GOT3 (cell line): ENCODE measurements around the gene PLCB3.
"Not testable (repeated sequence)": the region's sequence is repeated elsewhere in the genome, so short reads cannot be mapped to it uniquely, and the experiment has no call there.

ENCODE experiments used
- DNase-seq: peaks from one replicate; lab custom pipeline; 2025; ENCODE audit warnings: mixed read lengths; lab: John Stamatoyannopoulos, UW

The PLCB3 gene

DNA sequence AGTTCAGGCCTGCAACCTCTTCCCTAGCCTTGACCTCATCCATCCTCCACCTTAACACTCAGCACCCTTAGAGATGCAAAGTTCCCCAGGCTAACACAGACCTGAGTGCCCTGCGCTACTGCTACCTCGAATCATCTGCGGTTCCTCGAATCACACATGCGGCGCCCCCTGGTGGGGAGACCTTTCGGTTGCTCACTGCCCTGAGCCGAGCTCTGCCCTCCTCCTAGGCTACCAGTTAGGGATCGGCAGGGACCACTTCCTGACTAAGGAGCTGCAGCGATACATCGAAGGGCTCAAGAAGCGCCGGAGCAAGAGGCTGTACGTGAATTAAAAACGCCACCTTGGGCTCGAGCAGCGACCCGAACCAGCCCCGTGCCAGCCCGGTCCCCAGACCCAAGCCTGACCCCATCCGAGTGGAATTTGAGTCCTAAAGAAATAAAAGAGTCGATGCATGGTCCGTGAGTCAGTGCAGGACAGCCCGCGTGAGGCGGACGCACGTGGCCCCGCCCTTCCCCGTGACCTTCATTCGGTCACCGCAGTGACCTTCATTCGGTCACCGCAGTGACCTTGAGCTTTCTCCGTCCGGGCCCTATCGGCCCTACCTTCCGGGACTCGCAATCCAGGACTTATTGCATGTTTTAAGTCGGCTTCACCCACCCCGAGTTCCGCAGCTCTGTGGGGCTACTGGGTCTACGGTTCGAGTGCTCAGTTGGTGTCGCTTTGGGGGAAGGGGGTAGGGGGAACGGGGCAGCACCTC is 53.2 kb downstream of the PLCB3 start:
- peak; percentile 72 for DNase-seq

DNA sequence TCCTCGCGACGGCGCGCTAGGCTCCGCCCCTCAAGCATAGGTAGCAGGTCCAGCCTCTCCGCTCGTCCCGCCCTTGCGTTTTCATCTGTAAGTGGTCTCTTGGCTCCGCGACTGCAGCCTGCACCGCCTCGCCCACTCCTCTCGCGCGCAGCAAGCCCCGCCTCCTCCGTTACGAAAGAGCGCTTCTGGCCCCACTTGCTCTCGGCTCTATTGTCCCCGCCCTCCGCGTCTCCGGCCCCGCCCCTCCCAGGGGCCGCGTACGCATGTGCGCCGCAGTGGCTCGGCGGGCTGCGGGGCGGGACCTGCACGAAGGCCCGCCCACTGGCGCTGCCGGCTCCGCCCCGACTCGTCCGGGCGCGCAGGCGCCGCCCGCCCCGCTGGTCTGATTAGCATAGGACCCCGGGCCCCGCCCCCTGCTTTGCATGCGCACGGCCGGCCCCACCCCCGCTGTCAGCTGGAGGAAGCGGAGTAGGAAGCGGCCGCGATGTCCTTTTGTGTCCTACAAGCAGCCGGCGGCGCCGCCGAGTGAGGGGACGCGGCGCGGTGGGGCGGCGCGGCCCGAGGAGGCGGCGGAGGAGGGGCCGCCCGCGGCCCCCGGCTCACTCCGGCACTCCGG is 53.9 kb downstream of the PLCB3 start, which contains the start of gene ESRRA:
Gene ESRRA, plus strand, starts transcription at position 450 of the 616 bp plus-strand sequence. CDS start 1,656 bp downstream, outside the sequence.
- DNase-seq, result peak; percentile 97

- no peak for DNase-seq
Measured at GRCh38 chr11:64305691-64306562, 54.6 kb downstream of the PLCB3 start.

DNA sequence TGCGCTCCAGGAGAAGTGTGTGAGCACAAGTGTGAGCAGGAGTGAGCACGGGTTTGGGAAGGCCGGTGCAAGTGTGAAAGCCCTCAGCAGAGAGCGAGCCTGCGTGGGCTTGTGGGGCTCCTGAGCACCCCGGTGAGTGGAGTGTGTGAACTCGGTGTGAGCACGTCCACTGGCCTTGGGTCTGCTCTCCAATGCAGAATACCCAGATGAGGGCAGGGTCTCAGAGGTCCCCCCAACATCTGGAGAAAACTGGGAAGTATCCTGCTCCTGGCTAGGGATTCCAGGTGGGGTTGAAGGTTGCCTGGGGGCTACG is 55.2 kb downstream of the PLCB3 start:
- no peak for DNase-seq

DNA sequence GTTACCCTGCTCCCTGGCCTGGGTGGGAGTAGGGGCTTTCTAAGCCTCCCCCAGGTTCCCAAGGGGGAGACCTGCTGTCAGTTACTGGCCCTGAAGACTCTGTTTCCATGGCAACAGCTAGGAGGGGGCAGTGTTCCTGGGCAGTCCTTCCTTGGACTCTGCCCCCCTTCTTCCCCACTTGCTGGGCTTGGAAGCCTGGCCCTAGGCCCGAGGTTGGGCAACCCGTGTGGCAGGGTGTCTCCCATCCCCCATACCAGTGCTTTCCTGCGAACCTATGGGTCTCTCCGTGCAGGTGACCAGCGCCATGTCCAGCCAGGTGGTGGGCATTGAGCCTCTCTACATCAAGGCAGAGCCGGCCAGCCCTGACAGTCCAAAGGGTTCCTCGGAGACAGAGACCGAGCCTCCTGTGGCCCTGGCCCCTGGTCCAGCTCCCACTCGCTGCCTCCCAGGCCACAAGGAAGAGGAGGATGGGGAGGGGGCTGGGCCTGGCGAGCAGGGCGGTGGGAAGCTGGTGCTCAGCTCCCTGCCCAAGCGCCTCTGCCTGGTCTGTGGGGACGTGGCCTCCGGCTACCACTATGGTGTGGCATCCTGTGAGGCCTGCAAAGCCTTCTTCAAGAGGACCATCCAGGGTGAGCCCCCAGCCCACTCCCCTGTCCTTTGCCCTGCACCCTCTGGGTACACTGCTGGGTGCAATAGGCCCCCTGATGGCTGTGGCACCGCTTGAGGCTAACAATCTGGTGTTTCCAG is 55.7 kb downstream of the PLCB3 start:
- DNase-seq, result no peak

- DNase-seq, result not testable (repeated sequence)
Measured at GRCh38 chr11:64307795-64308194, 56.5 kb downstream of the PLCB3 start.

DNA sequence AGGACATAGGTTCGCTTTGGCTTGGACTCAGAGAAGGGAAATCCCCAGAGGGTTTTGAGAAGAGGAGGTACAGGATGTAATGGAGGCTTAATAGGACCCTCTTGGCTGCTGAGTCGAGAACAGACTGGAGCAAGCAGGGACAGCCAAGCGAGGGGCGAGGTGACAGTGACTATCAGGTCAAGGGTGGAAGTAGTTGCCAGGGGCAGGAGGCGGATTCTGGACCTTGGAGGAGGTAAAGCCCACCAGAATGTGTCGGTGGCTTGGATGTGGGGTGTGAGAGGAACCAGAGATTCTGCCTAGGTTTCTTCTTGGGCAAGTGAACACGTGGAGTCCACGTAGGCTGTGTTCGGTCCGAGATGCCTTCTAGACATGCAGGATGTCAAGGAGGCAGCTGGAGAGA is 61.6 kb downstream of the PLCB3 start:
- no peak for DNase-seq

DNA sequence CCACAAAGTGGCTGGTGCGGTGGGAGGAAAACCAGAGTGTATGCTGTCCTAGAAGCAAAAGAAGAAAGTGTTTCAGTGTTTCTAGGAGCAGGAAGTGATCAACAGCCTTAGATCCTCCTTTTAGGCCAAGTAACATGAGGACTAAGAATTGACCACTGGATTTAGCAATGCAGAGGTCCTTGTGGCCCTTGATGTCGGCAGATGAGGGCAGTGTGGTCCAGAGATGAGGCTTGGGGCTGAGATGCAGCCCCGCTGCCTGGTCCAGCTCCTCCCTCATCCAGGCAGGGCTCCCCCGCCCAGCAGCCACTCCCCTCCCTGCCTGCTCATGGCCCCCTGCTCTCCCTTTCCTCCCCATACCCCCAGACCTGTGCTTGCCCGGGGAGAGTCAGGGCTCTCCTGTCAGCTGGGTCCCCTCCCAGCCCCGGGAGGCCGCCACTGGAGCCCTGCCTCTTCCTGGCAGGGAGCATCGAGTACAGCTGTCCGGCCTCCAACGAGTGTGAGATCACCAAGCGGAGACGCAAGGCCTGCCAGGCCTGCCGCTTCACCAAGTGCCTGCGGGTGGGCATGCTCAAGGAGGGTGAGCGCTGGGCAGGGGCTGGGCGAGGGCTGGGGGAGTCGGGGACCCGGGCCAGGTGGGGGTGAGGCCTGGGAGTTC is 62.3 kb downstream of the PLCB3 start:
- DNase-seq, result no peak

- DNase-seq, result no peak
Measured at GRCh38 chr11:64314146-64314804, 62.9 kb downstream of the PLCB3 start.

DNA sequence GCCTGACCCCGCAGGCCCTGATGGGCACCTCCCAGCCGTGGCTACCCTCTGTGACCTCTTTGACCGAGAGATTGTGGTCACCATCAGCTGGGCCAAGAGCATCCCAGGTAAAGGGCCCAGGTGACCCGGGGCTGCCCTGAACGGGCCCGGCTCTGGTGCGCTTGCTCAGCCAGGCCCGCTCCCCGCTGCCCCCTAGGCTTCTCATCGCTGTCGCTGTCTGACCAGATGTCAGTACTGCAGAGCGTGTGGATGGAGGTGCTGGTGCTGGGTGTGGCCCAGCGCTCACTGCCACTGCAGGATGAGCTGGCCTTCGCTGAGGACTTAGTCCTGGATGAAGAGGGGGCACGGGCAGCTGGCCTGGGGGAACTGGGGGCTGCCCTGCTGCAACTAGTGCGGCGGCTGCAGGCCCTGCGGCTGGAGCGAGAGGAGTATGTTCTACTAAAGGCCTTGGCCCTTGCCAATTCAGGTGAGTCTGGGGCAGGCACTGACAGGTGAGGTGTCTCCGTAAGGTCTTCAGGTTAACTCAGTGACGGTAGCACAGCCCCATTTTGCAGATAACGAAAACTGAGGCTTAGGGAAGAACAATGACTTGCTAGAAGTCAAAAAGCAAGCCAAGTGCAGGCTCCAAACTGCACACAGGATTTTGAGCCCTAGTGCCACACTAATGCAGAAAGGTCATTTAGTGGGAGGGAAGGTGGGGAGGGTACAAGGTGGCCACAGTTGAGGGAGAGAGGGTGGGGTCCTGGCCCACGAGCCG is 63.7 kb downstream of the PLCB3 start:
- DNase-seq, result no peak

- DNase-seq, result not testable (repeated sequence)
Measured at GRCh38 chr11:64315667-64316526, 64.6 kb downstream of the PLCB3 start.

- DNase-seq, result no peak
Measured at GRCh38 chr11:64316672-64317324, 65.5 kb downstream of the PLCB3 start.

- peak; percentile 81 for DNase-seq
Measured at GRCh38 chr11:64317325-64317960, 66.1 kb downstream of the PLCB3 start, which contains the start of gene TRMT112. Gene TRMT112, minus strand, starts transcription at chr11:64317559. Its CDS starts 33 bp downstream, at chr11:64317526.

DNA sequence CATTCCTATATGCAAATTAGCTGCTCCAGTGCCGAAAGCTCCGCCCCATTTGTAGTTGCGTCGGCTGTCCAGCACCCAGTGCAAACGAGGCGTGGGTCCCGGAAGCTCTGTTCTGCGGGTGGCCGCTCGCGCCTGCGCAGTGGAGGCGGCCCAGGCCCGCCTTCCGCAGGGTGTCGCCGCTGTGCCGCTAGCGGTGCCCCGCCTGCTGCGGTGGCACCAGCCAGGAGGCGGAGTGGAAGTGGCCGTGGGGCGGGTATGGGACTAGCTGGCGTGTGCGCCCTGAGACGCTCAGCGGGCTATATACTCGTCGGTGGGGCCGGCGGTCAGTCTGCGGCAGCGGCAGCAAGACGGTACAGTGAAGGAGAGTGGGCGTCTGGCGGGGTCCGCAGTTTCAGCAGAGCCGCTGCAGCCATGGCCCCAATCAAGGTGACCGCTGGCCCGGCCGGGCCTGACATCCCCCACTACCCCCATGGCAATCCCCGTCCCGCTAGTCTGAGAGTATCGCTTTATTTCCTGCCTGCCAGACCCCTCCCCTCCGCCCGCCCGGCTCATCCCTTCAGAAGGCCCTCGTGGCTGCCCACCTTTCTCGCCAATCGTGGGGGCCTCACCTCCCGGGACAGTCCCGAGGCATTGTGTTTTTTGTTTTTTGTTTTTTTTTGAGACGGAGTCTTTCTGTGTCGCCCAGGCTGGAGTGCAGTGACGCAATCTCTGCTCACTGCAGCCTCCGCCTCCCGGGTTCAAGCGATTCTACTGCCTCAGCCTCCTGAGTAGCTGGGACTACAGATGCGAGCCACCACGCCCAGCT is 66.8 kb downstream of the PLCB3 start, which contains the start of gene PRDX5:
Gene PRDX5, plus strand, starts transcription at position 161 of the 805 bp plus-strand sequence. Its CDS starts 95 bp downstream, at position 256.
- DNase-seq, result peak; percentile 85
